Body of pancreas (tissue), 4 donors: ENCODE measurements around the gene SPESP1. TPM values are rescaled to one million over a fixed set of nuclear protein-coding genes. Genes with fewer than 3 reads are reported as not detected.
"Not testable (repeated sequence)": the region's sequence is repeated elsewhere in the genome, so short reads cannot be mapped to it uniquely, and the experiment has no call there.

Experiments
- ATAC-seq: fragments of 150-250 bp; one replicate; pipeline ENCODE4 v1.9.1; 2016
- DNase-seq, 4 donors: peaks; one replicate each; pipeline ENCODE4 v3.0.0-alpha.2; 2019
- H3K27ac ChIP-seq, 4 donors: fragments of 200-600 bp; sonication (generic); 1 replicate in 3 of 4; 2 replicates in 1 of 4; pipeline versions ENCODE4 v1.5.1 to v1.6.1; 2016 to 2019; ENCODE audit warnings: mild to moderate bottlenecking in 1 of 4, mixed read lengths in 1 of 4, moderate library complexity in 1 of 4
- H3K27me3 ChIP-seq, 2 donors: fragments of 200-600 bp; sonication (generic); one replicate each; pipeline ENCODE4 v1.6.0; 2016; ENCODE audit warnings: mild to moderate bottlenecking in 1 of 2
- H3K36me3 ChIP-seq, 2 donors: fragments of 200-600 bp; sonication (generic); replicated peaks in 1 of 2; 2 replicates each; pipeline ENCODE4 v1.5.1; 2016; ENCODE audit warnings: low read depth in 2 of 2; ENCODE audit not compliant: insufficient read depth in 1 of 2
- H3K4me1 ChIP-seq: fragments of 200-600 bp; sonication (generic); one replicate; pipeline ENCODE4 v1.6.0; 2016
- H3K4me3 ChIP-seq, 2 donors: fragments of 200-600 bp; sonication (generic); 1 replicate in 1 of 2; 2 replicates in 1 of 2; pipeline ENCODE4 v1.5.1; 2016 to 2019
- H3K9me3 ChIP-seq, 3 donors: fragments of 200-600 bp; sonication (generic); 1 replicate in 2 of 3; 2 replicates in 1 of 3; pipeline ENCODE4 v1.5.1; 2016
- CTCF ChIP-seq, 7 experiments: fragments of 450-650 bp in 4 of 7; fragments of 200-600 bp in 3 of 7; sonication (generic) in 3 of 7; IDR thresholded peaks; one replicate each; pipeline ENCODE4 v1.5.1; 2016 to 2019; ENCODE audit warnings: antibody characterized with exemption in 7 of 7
- POLR2A ChIP-seq, 3 donors: fragments of 450-650 bp; IDR thresholded peaks; one replicate each; pipeline ENCODE4 v1.6.1; 2016; ENCODE audit warnings: antibody characterized with exemption in 3 of 3, mild to moderate bottlenecking in 2 of 3
- WGBS, 2 donors: methylation state at CpG; one replicate each; pipeline ENCODE4 v1.1.5; 2017; 5-methylcytosine and 5-hydroxymethylcytosine counted together
- intact Hi-C: fragments of 100-400 bp; cut with DNase I; formaldehyde crosslinking; loops from one replicate; pipeline ENCODE4 v1.15.1; 2023
- total RNA-seq, 2 donors: library from RNA; depleted of rRNA; stranded (reverse); fragments of >200 nt; gene quantifications; one replicate each; pipeline ENCODE4 v1.1.0, GENCODE V29; 2016

The SPESP1 gene
- total RNA-seq, 2 donors from 2014 or later = 2.1 TPM; not detected in 1

GRCh38 chr15:68966996-68967395 is 36.7 kb downstream of the SPESP1 start:
- no peaks in the 10 kb centered on the region for H3K36me3 ChIP-seq
- H3K27ac ChIP-seq = no peak overlapping the region
- intact Hi-C loops = no loop called here
- no peak overlapping the region for H3K4me3 ChIP-seq
- ATAC-seq = no peak
- WGBS, 2 donors = 35 to 37% methylated on average over 5 of the region's 5 CpGs
- no peaks in the 10 kb centered on the region for H3K27me3 ChIP-seq
- DNase-seq = no peak
- no peaks in the 10 kb centered on the region for H3K4me1 ChIP-seq
- no peaks in the 10 kb centered on the region for H3K9me3 ChIP-seq
- no peak for TF ChIP-seq POLR2A (IDR thresholded peaks at IDR 0.05)
- TF ChIP-seq CTCF (IDR thresholded peaks at IDR 0.05) = no peak

- H3K4me1 ChIP-seq = no peaks in the 10 kb centered on the region
- no peak for ATAC-seq
These were observed 37.6 kb downstream of the SPESP1 start for GRCh38 chr15:68967948-68968347.

DNA sequence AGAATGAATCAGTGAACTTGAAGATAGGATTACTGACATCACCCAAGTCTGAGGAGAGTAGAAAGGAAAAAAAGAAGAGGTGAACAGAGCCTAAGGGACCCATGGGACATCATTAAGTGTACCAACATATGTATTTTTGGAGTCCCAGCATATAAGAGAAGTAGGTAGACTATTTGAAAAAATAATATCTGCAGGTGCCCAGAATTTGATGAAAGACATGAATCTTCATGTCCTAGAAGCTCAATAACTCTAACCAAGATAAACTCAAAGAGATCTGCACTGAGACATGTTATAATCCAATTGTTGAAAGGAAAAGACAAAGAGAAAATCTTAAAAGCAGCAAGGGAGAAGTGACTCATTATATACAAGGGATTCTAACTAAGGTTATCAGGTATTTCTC is 39.0 kb downstream of the SPESP1 start:
- TF ChIP-seq POLR2A (IDR thresholded peaks at IDR 0.05) (no peak), CTCF (IDR thresholded peaks at IDR 0.05) (no peak)
- Histone ChIP-seq H3K4me1 (no peaks in the 10 kb centered on the region), H3K27me3 (no peaks in the 10 kb centered on the region), H3K4me3 (no peak overlapping the region), H3K36me3 (no peaks in the 10 kb centered on the region), H3K27ac (no peak overlapping the region), H3K9me3 (no peaks in the 10 kb centered on the region)
- intact Hi-C loops = no loop called here
- no peak for ATAC-seq
- no peak for DNase-seq

More at GRCh38 chr15:68967948-68968347, 37.6 kb downstream of the SPESP1 start:
- H3K36me3 ChIP-seq = no peaks in the 10 kb centered on the region
- H3K4me3 ChIP-seq = no peak overlapping the region
- TF ChIP-seq CTCF (IDR thresholded peaks at IDR 0.05) = no peak
- no peak for TF ChIP-seq POLR2A (IDR thresholded peaks at IDR 0.05)
- H3K27me3 ChIP-seq = no peaks in the 10 kb centered on the region
- no peaks in the 10 kb centered on the region for H3K9me3 ChIP-seq
- no peak for DNase-seq
- no peak overlapping the region for H3K27ac ChIP-seq
- intact Hi-C loops = no loop called here

DNA sequence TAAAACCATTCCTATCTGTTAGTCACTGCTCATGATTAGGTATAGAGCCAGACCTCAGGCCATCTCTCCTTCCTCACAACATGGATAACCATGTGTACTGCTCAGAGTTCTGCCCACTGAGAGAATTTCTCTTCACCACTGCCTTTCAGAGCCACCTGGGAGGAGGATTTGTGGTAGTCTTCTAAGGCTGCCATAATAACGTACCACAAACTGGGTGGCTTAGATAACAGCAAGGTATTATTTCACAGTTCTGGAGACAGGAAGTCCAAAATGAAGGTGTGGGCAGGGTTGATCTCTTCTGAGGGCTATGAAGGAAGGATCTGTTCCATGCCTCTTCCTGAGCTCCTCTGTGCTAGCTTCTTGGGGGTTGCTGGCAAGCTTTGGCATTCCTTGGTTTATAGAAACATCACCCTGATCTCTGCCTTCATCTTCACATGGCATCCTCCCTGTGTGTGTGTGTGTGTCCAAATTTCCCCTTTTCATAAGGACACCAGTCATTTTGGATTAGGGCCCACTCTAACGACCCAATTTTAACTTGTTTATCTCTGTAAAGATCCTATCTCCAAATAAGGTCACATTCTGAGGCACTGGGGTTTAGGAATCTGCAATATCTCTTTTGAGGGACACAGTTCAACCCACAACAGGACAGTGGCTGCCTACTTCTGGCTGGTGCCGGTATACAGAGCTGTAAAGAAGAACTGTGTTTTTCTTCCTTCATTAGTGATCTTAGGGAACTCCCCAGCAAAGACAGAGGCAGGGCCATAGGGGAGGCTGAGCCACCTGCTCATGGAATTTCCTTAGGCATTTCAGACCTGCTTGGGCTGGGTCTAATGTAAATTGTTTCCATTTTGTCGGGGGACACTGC is 42.1 kb downstream of the SPESP1 start:
- intact Hi-C loops = no loop called here
- Histone ChIP-seq H3K4me3 (no peak overlapping the region), H3K36me3 (no peaks in the 10 kb centered on the region), H3K27me3 (no peaks in the 10 kb centered on the region), H3K9me3 (no peaks in the 10 kb centered on the region), H3K4me1 (no peaks in the 10 kb centered on the region), H3K27ac (no peak overlapping the region)
- ATAC-seq = no peak
- TF ChIP-seq POLR2A (IDR thresholded peaks at IDR 0.05) (no peak), CTCF (IDR thresholded peaks at IDR 0.05) (no peak)
- DNase-seq = no peak
- WGBS, 2 donors = 45 to 54% methylated on average over 4 of the region's 4 CpGs

DNA sequence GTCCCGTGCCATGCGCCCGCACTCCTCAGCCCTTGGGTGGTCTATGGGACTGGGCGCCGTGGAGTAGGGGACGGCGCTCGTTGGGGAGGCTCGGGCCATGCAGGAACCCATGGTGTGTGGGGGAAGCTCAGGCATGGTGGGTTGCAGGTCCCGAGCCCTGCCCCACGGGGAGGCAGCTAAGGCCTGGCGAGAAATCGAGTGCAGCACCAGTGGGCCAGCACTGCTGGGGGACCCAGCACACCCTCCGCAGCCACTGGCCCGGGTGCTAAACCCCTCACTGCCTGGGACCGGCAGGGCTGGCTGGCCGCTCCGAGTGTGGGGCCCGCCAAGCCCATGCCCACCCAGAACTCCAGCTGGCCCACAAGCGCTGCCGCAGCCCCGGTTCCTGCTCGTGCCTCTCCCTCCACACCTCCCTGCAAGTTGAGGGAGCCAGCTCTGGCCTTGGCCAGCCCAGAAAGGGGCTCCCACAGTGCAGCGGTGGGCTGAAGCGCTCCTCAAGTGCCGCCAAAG is 45.4 kb downstream of the SPESP1 start:
- intact Hi-C loops = not testable (repeated sequence)

DNA sequence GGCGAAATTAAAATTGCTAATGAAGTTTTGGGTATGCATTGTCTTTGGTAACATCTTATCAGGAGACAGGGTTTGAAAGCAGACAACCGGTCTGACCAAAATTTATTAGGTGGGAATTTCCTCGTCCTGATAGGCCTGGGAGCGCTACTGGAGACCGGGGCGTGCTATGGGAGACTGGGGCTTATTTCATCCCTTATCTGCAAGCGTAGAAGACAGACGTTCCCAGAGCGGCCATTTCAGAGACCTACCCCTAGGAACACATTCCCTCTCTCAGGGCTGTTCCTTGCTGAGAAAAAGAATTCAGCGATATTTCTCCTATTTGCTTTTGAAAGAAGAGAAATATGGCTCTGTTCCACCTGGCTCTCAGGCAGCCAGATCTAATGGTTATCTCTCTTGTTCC is 47.1 kb downstream of the SPESP1 start:
- H3K9me3 ChIP-seq, intact Hi-C loops, ATAC-seq, H3K27me3 ChIP-seq, H3K4me1 ChIP-seq, H3K27ac ChIP-seq, DNase-seq, H3K36me3 ChIP-seq, H3K4me3 ChIP-seq: not testable (repeated sequence)
- WGBS, 2 donors = 76 to 85% methylated on average over 10 of the region's 10 CpGs

More for the DNA sequence above, 45.4 kb downstream of the SPESP1 start:
- H3K36me3 ChIP-seq, DNase-seq, H3K9me3 ChIP-seq, H3K4me1 ChIP-seq, H3K4me3 ChIP-seq, H3K27me3 ChIP-seq, H3K27ac ChIP-seq, ATAC-seq: not testable (repeated sequence)
- WGBS, 2 donors = 93 to 96% methylated on average over 14 to 17 of the region's 26 CpGs
